GM15510 (cell line): ENCODE results near the gene OXGR1.

ENCODE experiments used
- POLR2A ChIP-seq: IDR thresholded peaks from 3 replicates; pipeline ENCODE4 v1.6.1; 2011; ENCODE audit warnings: borderline replicate concordance; ENCODE audit not compliant: insufficient read length; ENCODE audit errors: extremely low read depth

Gene OXGR1

GRCh38 chr13:96948127-96948526 is 46.1 kb downstream of the OXGR1 start:
- no peak for TF ChIP-seq POLR2A

- no peak for TF ChIP-seq POLR2A
These were observed 46.8 kb downstream of the OXGR1 start for GRCh38 chr13:96947343-96947910.

- no peak for TF ChIP-seq POLR2A
These were observed 47.5 kb downstream of the OXGR1 start for GRCh38 chr13:96946709-96947311.

GRCh38 chr13:96940961-96941360 is 53.3 kb downstream of the OXGR1 start:
- TF ChIP-seq POLR2A = no peak

GRCh38 chr13:96935901-96936300 is 58.4 kb downstream of the OXGR1 start:
- TF ChIP-seq POLR2A = no peak
